HG02943 (cell line): ENCODE results near the gene ZNF84.

Experiments
- ATAC-seq: cut with Tn5 transposase; IDR thresholded peaks from one replicate; pipeline ENCODE4 v1.9.1; 2021; ENCODE audit warnings: mild to moderate bottlenecking, low read depth, moderate library complexity; ENCODE audit not compliant: unreplicated experiment

Gene ZNF84

GRCh38 chr12:133037207-133038005 lies at the start of gene ZNF84:
ZNF84 (plus strand) TSS chr12:133037509; CDS start chr12:133041468, 3,959 bp downstream.
- peak; percentile 87 for ATAC-seq

- no peak for ATAC-seq
These were observed 38.6 kb upstream of the ZNF84 start for GRCh38 chr12:132998741-132999140.

GRCh38 chr12:133010657-133011297 lies 26.5 kb upstream of the ZNF84 start:
- ATAC-seq = no peak

DNA sequence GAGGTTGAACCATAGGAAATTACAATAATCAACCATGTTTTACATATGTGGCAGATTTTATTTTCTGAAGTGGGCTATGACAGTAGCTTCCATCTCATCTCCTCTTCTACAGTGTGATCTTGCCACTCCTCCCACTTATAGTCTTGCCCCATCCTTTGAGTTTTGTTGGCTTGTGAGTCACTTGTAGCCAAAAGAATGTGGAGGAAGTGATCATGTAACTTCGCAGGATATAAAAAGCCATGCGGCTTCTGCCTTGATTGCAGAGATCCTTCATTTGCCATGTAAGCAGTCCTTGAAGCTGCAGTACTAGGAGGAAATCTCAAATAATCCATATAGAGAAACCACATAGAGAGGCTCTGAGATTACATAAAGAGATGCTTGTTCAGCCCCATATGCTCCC lies 13.7 kb upstream of the ZNF84 start:
- ATAC-seq = no peak

DNA sequence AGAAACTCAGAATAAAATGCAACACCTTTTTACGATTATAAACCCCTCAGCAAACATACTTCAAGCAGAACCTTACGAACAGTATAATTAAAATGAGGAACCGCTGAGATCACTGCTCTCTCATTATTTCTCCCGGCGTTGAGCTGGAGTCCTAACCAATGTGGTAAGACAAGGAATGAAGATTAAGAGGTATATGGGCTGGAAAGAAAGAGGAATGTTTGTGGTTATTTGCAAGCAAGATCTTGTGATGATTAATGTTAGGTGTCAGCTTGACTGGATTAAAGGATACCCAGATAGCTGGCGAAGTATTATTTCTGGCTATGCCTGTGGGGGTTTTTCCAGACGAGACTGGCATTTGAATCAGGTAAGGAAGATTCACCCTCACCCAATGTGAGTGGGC lies 10.3 kb upstream of the ZNF84 start:
- ATAC-seq = no peak

GRCh38 chr12:133038118-133038709 lies 905 bp downstream of the ZNF84 start:
- ATAC-seq = no peak

DNA sequence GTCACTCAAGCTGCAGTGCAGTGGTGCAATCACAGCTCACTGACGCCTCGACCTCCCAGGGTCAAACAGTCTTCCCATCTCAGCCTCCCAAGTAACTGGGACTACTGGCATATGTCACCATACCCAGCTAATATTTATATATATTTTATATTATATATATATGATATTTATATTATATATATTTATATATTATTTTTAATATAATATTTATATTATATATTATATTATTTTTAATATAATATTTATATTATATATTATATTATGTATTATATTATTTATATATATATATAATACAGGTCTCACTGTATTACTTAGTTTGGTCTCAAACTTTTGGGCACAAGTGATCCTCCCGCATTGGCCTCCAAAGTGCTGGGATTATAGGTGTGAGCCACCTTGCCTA lies 9.4 kb downstream of the ZNF84 start:
- ATAC-seq = no peak

DNA sequence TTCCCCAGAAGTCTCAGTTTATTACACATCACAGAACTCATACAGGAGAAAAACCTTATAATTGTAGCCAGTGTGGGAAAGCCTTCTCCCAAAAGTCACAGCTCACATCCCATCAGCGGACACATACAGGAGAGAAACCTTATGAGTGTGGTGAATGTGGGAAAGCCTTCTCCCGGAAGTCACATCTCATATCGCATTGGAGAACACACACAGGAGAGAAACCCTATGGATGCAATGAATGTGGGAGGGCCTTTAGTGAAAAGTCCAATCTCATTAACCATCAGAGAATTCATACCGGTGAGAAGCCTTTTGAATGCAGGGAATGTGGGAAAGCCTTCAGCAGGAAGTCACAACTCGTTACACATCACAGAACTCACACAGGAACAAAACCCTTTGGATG lies 20.1 kb downstream of the ZNF84 start:
- no peak for ATAC-seq

DNA sequence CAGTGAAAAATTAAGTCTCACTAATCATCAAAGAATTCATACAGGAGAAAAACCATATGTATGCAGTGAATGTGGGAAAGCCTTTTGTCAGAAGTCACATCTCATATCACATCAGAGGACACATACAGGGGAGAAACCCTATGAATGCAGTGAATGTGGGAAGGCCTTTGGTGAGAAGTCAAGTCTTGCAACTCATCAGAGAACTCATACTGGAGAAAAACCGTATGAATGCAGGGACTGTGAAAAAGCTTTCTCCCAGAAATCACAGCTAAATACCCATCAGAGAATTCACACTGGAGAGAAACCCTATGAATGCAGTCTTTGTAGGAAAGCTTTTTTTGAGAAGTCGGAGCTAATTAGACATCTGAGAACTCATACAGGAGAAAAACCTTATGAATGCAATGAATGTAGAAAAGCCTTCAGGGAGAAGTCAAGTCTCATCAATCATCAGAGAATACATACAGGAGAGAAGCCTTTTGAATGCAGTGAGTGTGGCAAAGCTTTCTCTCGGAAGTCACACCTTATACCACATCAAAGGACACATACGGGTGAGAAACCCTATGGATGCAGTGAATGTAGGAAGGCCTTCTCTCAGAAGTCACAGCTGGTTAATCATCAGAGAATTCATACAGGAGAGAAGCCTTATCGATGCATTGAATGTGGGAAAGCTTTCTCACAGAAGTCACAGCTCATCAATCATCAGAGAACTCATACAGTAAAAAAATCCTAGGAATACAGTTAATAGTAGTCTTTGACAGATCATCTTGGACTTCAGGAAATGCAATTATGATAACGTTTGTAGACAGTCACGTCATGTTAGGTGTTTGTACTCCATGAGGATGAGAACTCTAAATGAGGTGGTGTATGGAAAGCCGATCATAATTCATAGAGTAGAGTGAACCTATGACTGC lies 21.1 kb downstream of the ZNF84 start:
- ATAC-seq = no peak

- ATAC-seq = no peak
These were observed 24.6 kb downstream of the ZNF84 start for GRCh38 chr12:133061954-133062353.

DNA sequence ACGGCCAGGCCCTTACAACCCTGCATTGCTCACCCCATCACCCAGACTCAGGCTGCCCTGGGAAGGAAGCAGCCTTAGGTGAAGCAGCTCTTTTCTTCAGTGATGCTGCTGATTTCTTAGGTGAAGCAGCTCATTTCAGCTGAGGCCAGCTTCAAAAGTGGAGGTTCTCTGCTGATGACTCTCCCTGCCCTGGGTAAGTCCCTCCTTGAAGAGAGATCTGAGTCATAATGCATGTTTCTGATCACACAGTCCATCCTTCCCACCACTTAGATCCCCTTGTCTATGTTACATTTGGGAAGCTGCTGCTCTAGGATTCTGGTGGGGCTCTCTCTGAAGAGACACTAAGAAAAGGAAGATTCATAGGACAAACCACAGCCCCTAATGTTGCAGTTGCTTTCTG lies 26.2 kb downstream of the ZNF84 start:
- no peak for ATAC-seq

- ATAC-seq = no peak
These were observed 36.5 kb downstream of the ZNF84 start for GRCh38 chr12:133073836-133074235.

- ATAC-seq = peak; percentile 74
These were observed 42.7 kb downstream of the ZNF84 start for GRCh38 chr12:133080026-133080367.

DNA sequence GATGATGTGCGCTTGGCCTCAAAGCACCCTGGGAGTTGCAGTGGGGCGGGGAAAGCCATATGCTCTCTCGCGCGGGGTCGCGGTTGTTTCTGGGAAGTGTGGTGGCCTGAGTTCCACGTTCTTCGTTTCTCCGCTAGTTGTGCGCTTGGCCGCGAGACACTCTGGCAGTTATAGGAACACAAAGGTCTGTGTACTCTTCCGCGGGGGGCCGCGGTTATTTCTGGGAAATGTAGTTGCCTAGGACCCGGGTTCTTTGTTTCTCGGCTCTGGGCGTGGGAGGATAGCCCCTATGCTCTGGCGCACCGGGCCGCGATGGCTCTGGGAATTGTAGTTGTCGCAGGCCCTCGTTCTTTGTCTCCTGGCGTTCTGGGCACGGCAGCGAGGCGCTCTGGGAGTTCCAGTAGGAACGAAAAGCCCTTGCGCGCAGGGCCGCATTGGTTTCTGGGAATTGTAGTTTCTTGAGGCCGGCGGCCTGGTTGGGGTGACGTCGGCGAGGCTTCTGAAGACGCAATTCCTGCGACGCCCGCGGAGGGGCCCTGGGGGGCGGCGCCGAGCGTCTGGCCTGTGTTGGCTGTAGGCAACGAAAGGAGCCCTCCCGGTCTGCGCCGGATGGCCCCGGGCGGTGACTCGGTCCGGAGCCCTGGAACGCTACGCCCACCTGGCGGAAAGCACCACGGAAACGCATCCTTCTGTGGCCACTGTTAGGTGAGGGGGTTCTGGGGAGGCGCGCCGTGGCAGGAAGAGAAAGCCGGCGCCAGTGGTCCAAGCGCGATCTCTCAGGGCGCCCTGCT lies 43.3 kb downstream of the ZNF84 start, which contains the start of gene ZNF140:
Gene ZNF140 (plus strand): TSS at position 556 of the 791 bp plus-strand sequence. CDS start 398 bp downstream, outside the sequence.
- peak; percentile 71 for ATAC-seq

- no peak for ATAC-seq
These were observed 44.0 kb downstream of the ZNF84 start for GRCh38 chr12:133081159-133081780.

GRCh38 chr12:133083345-133083744 lies 46.0 kb downstream of the ZNF84 start:
- ATAC-seq = no peak

DNA sequence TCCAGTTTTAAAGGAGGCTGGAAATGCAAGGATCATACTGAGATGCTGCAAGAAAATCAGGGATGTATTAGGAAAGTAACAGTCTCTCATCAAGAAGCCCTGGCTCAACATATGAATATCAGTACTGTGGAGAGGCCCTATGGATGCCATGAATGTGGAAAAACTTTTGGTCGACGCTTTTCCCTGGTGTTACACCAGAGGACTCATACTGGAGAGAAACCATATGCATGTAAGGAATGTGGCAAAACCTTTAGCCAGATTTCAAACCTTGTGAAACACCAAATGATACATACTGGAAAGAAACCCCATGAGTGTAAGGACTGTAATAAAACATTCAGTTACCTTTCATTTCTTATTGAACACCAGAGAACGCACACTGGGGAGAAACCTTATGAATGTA lies 68.3 kb downstream of the ZNF84 start:
- ATAC-seq = no peak

- no peak for ATAC-seq
These were observed 68.9 kb downstream of the ZNF84 start for GRCh38 chr12:133106253-133106652.

GRCh38 chr12:133107121-133107520 lies 69.8 kb downstream of the ZNF84 start:
- no peak for ATAC-seq
